Anterior cingulate cortex (tissue), 58 donors: ENCODE results near the gene HOXB1.
"Not testable (repeated sequence)": the region's sequence is repeated elsewhere in the genome, so short reads cannot be mapped to it uniquely, and the experiment has no call there.

Experiments
- DNase-seq, 58 donors: peaks; one replicate each; lab custom pipeline; 2025; lab: John Stamatoyannopoulos, UW

HOXB1 gene

DNA sequence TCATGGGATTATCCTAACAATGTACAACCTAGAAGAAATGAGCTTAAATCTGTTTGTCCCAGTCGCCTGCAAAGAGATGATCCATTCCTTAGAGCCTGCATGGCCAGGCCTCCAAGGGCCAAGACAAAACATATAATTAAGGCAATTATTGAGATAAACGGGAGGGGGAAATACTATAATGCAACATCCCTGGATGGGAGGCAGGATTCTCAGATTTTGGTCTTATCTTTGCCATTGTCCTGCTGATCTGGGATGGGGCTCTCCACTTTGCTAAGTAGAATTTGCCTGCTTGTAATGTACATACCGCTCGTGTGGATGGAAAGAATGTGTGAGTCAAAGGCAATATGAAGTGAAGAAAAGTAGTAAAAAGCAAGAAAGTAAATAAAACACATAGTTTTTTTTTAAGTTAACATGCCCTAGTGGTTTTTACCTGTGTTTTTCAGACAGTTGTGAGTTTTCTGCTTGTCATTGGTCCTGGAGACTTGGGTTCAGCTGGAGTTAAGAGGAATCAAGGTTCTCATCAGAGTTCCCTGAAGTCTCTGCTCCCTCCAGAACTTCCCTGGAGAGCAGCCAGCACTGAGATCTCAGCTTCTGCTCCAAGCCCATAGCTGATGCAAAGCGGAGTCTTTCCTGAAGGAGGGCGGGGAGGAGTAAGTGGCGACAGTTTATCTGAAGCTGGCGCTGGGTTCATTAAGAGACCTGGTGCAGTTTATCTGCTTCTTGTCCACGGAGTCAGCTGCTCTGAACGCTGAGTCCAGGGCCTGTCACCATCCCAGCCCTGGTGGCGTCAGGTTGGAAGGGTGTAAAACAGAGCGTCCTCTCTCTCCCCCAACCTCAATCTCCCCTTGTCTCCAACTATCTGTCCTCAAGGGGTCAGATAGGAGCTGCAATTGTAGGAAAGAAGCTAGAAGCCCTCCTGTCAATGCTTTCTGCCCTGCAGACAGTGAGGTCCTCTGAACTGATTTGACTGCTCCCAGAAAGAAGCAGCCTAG lies 30.1 kb downstream of the HOXB1 start:
- no peak for DNase-seq

DNA sequence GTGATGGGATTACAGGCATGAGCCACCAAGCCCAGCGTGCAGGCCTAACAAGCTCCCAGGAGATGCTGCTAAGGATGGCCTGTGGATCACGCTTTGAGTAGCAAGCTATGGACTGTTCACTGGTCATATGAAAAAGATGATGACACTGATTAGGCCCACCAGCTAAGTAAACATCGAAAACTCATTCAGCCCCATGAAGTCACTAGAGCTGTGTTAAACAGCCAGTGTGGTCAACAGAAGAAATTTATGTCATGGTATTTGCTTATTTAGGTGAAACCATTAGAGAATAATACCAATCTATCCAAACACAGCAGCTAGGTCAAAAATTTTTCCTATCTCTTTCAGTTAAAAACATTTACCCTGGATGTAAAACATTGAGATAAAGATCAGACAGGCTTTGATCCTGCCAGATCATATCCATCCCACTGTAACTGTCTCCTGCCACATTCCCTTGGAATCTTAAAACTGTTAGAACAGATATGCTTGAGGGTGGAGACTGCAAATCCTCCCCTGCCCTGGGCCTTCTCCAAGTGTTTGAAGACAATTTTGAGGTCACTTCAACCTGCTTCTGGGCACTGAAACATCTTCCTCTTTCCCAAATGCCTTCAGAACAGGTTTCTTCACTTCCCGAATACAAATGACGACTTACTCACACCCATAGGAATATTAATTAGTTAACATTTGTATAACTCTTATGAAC lies 30.9 kb downstream of the HOXB1 start:
- no peak for DNase-seq

DNA sequence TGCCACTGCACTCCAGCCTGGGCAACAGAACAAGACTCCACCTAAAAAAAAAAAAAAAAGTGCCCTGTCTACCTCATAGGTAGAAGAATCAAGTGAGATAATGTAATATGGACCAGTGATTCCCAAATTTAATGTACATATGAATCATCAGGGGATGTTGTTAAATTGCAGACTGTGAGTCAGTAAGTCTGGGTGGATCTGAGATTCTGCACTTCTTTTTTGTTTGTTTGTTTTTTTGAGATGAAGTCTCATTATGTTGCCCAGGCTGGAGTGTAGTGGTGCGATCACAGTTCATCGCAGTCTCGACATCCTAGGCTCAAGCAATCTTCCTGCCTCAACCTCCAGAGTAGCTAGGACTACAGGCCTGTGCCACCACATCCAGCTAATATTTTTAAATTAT lies 31.6 kb downstream of the HOXB1 start:
- no peak for DNase-seq

- no peak for DNase-seq
Measured at GRCh38 chr17:48498164-48498850, 32.5 kb downstream of the HOXB1 start.

DNA sequence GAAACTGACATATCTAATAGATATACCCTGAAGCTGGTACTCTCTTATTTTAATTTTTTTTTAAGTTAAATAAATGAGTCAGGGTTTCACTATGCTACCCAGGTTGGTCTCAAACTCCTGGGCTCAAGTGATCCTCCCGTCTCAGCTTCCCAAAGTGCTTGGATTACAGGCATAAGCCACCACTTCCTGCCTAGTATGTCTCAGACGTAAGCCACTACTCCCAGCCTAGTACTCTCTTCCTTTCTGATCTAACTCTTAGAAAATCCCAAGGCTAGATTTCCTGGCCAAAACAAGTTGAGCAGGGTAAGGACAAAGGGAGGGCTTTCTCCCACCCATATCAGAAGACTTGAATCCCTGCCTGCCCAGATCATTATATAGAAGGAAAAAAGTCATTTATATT lies 33.7 kb downstream of the HOXB1 start:
- no peak for DNase-seq

- DNase-seq: no peak
Measured at GRCh38 chr17:48494335-48494734, 36.5 kb downstream of the HOXB1 start.

GRCh38 chr17:48492401-48493298 lies 38.2 kb downstream of the HOXB1 start:
- DNase-seq: peak in 16 of 58 donors; percentile 0 to 28 (median 6)

DNA sequence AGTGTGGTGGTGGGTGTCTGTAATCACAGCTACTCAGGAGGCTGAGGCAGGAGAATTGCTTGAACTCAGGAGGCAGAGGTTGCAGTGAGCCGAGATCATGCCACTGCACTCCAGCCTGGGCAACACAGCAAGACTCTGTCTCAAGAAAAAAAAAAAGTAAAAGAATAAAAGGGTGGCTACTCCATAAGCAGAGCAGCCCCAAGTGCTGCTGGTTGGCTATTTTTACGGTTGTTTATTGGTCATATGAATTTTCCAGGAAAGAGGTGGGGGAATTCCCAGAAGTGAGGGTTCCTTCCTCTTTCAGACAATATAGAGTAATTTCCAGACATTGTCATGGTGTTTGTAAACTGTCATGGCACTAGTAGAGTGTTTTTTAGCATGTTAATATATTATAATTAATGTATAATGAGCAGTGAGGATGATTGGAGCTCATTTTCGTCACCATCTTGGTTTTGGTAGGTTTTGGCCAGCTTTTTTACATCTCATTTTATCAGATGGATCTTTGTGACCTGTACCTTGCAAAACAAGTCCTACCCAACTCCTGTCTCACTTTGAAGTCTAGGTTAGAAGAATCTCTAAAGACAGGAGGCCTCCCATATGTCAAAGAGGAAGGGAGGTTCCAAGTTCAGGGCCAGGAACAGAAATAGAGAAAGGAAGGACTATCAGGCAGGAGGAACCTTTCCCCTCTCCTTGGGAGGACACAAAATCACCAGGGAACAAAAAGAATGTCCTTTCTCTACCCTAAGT lies 39.1 kb downstream of the HOXB1 start:
- DNase-seq: no peak

- DNase-seq: no peak
Measured at GRCh38 chr17:48490451-48490892, 40.3 kb downstream of the HOXB1 start.

DNA sequence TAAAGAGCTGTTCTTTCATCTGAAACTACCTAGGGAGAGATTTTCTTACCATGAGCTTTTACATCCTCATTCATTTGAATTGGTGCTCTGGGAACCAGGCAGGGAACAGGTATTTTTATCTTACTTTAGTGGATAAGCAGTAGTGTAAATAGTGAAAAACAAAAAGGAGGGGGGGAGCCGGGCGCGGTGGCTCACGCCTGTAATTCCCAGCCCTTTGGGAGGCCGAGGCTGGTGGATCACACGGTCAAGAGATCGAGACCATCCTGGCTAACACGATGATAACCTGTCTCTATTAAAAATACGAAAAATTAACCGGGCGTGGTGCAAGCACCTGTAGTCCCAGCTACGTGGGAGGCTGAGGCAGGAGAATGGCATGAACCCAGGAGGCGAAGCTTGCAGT lies 41.0 kb downstream of the HOXB1 start:
- DNase-seq: no peak

DNA sequence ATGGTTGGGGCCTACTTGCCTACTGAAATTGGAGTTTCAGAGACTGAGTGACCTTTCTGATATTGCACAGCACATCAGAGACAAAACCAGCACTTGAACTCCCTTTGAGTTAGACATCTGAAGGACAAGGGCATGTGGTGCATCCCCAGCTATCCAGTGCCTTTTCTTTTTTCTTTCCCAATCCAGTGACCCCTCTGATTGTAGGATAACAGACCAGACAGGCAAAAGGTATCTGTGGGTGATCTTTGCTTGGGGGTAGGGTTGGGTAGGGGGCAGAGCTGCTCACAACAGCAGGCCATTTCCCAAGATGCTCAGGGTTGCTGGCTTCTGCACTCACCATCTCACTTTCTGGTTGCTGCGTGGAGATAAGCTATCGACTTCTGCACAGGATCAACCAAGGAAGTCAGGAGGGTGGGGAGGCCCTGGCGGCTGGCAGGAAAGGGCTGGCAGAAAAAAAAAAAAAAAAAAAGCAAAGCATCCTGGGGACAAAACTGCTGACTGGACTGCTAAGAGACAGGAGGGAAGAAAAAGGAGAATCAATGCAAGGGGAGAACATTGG lies 42.2 kb downstream of the HOXB1 start:
- no peak for DNase-seq

- no peak for DNase-seq
Measured at GRCh38 chr17:48487221-48487620, 43.6 kb downstream of the HOXB1 start.

DNA sequence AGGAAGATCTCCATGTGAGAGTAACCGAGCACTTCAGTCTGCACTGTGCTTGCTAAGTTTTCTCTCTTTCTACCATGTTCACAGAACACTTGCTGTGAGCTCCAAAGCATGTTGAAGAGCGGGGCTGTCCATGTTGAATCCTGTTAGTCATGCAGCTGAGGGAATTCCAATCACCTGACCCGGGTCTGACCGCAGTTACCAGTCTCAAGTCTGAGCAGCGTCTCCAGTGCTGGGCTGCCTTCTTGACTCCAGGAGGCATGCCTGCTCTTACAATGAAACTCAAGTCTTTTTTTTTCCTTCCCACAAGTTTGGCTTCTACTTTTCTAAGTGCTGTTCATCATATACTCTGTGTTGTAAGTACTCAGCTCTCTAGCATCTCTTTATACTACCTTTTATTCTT lies 44.3 kb downstream of the HOXB1 start:
- no peak for DNase-seq

DNA sequence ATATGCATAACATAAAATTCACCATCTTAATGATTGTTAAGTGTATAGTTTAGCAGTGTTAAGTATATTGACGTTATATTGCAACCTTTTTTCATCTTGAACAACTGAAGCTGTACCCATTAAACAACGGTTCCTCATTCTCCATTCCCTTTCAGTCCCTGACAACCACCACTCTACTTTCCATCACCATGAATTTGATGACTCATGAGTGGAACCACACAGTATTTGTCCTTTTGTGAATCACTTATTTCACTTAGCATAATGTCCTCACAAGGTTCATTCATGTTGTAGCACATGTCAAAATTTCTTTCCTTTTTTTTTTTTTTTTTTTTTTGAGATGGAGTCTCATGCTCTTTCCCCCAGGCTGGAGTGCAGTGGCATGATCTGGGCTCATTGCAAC lies 46.0 kb downstream of the HOXB1 start:
- no peak for DNase-seq

GRCh38 chr17:48484256-48484655 lies 46.6 kb downstream of the HOXB1 start:
- DNase-seq: no peak

DNA sequence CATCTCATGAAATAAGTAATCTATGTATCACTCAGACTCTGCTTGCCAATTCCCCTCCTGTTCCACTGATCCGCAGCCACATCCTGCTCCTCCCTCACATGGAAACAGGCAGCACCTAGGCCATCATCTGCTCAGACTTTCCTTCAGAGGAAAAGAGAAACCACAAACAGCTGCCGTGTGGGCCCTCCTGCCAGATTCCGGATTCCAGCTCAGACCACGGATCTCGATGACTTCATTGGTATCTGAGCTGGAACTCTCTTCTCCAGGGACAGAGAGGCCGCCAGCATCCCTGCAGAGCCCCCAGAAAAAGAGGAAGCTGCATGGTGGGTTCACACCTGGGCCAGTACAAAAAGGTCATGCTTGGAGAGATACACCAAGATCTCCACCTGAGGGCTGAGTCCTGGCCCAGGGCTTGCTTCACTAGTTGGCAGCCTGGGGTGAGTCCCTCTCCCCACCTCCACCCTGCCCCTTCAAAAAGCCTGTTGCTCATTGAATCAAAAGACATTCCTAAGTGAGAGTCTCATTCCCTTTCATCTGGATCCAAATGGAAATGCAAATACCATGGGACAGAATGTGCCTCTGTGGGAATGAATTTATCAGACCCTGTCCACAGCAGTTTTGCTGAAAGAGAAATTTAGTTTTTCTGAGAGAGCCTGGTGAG lies 47.2 kb downstream of the HOXB1 start:
- no peak for DNase-seq

DNA sequence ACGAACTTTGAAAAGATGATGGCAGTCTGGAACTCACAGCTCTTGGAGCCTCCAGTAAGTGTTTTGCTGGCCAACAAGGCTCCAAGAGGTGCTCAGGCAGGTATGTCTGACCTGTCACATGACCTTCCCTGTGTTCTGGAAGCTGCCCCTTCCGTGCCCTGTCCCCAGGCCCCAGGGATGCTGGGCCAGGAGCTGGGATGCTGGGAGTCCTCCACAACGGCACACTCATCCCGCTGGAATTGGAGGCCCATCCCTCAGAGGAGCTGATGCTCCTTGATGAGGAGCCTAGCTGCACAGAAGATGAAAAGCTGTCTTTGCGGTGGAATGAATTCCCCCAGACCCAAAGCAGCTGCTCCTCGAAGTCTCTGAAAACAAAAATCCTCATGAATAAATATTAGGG lies 47.8 kb downstream of the HOXB1 start:
- DNase-seq: no peak

GRCh38 chr17:48482301-48482700 lies 48.5 kb downstream of the HOXB1 start:
- DNase-seq: not testable (repeated sequence)
